Endodermal cell (in vitro differentiated cells): ENCODE data around the gene IBTK. TPM values are rescaled to one million over a fixed set of nuclear protein-coding genes. Genes with fewer than 3 reads are reported as not detected.

ENCODE experiments used
- DNase-seq: peaks from one replicate; pipeline ENCODE4 v3.0.0-alpha.2; 2017
- H3K27ac ChIP-seq: 2 replicates; pipeline ENCODE4 v1.5.1; 2013; ENCODE audit warnings: mild to moderate bottlenecking, low read depth, low read length, moderate library complexity
- H3K27me3 ChIP-seq: 2 replicates; pipeline ENCODE4 v1.6.1; 2013; ENCODE audit warnings: mild to moderate bottlenecking, low read length, moderate library complexity; ENCODE audit not compliant: insufficient read depth, control insufficient read depth, poor library complexity, severe bottlenecking
- H3K36me3 ChIP-seq: 2 replicates; pipeline ENCODE4 v1.7.0; 2013; ENCODE audit warnings: mild to moderate bottlenecking, low read length, moderate library complexity; ENCODE audit not compliant: control insufficient read depth, insufficient read depth
- H3K4me1 ChIP-seq: one replicate; pipeline ENCODE4 v1.7.0; 2013; ENCODE audit warnings: low read length; ENCODE audit not compliant: control insufficient read depth, insufficient read depth
- H3K4me3 ChIP-seq: 2 replicates; pipeline ENCODE4 v1.5.1; 2013; ENCODE audit warnings: mild to moderate bottlenecking, low read length, moderate library complexity
- H3K9ac ChIP-seq: 2 replicates; pipeline ENCODE4 v1.6.1; 2013; ENCODE audit warnings: mild to moderate bottlenecking, low read length, moderate library complexity; ENCODE audit not compliant: poor library complexity, severe bottlenecking; ENCODE audit errors: extremely low read depth
- H3K9me3 ChIP-seq: 2 replicates; pipeline ENCODE4 v1.6.1; 2013; ENCODE audit warnings: mild to moderate bottlenecking, low read length, moderate library complexity; ENCODE audit not compliant: control insufficient read depth
- H3K27ac Mint-ChIP-seq: 2 replicates; pipeline ENCODE4 v1.8.0; 2020; ENCODE audit warnings: mixed read lengths
- H3K27me3 Mint-ChIP-seq: 2 replicates; pipeline ENCODE4 v1.8.0; 2021; ENCODE audit warnings: mild to moderate bottlenecking, mixed read lengths; ENCODE audit not compliant: insufficient read depth
- H3K36me3 Mint-ChIP-seq: 2 replicates; pipeline ENCODE4 v1.8.0; 2020; ENCODE audit warnings: low read depth, mixed read lengths
- H3K4me1 Mint-ChIP-seq: 2 replicates; pipeline ENCODE4 v1.8.0; 2020; ENCODE audit warnings: mixed read lengths
- H3K4me3 Mint-ChIP-seq: 2 replicates; pipeline ENCODE4 v1.8.0; 2020; ENCODE audit warnings: mild to moderate bottlenecking, moderate library complexity, mixed read lengths
- H3K9me3 Mint-ChIP-seq: 2 replicates; pipeline ENCODE4 v1.8.0; 2020; ENCODE audit warnings: mild to moderate bottlenecking, mixed read lengths
- CTCF ChIP-seq: fragments of 200-600 bp; sonication (generic); conservative IDR thresholded peaks from 2 replicates; pipeline ENCODE4 v1.5.0; 2021; ENCODE audit warnings: antibody characterized with exemption, mild to moderate bottlenecking
- WGBS, 2 experiments: methylation state at CpG; one replicate each; pipeline versions ENCODE4 v1.1.5 to v1.1.7; 2013; ENCODE audit warnings: missing lambda C conversion rate in 2 of 2, mixed read lengths in 1 of 2; ENCODE audit not compliant: insufficient coverage in 1 of 2, insufficient read length in 1 of 2; 5-methylcytosine and 5-hydroxymethylcytosine counted together
- total RNA-seq, 2 donors: library from RNA; stranded (reverse); fragmentation: NEBNext Ultra II Directional in 1 of 2; extraction: Animal tissue kit (Norgen Biotek cat#: 25700) in 1 of 2; gene quantifications; 2 replicates in 1 of 2; 3 replicates in 1 of 2; pipeline ENCODE4 v1.2.1, GENCODE V29; 2021

Gene IBTK
- total RNA-seq, 2 donors from 2014 or later = 35.8 to 46.2 TPM

- H3K27me3 ChIP-seq = no peaks in the 10 kb centered on the region
- 95 to 98% methylated on average over 4 of the region's 4 CpGs for WGBS, 2 experiments
- no peaks in the 10 kb centered on the region for H3K9me3 Mint-ChIP-seq
- H3K27ac ChIP-seq = no peak overlapping the region
- no peak overlapping the region for H3K9ac ChIP-seq
- no peak for DNase-seq
- no peak overlapping the region for H3K4me3 Mint-ChIP-seq
- no peak overlapping the region for H3K4me3 ChIP-seq
- peaks cover 81% of the 10 kb centered on the region for H3K36me3 ChIP-seq
- no peaks in the 10 kb centered on the region for H3K27me3 Mint-ChIP-seq
- H3K9me3 ChIP-seq = no peaks in the 10 kb centered on the region
- H3K27ac Mint-ChIP-seq = no peak overlapping the region
- H3K4me1 ChIP-seq = no peaks in the 10 kb centered on the region
- TF ChIP-seq CTCF = no peak
- no peaks in the 10 kb centered on the region for H3K4me1 Mint-ChIP-seq
- H3K36me3 Mint-ChIP-seq = peaks cover 41% of the 10 kb centered on the region
Measured at GRCh38 chr6:82179415-82179814, 68.1 kb downstream of the IBTK start.

GRCh38 chr6:82178759-82179112 lies 68.8 kb downstream of the IBTK start:
- Mint-ChIP-seq H3K4me3 (no peak overlapping the region), H3K36me3 (peaks cover 47% of the 10 kb centered on the region), H3K9me3 (no peaks in the 10 kb centered on the region), H3K27me3 (no peaks in the 10 kb centered on the region), H3K4me1 (no peaks in the 10 kb centered on the region), H3K27ac (no peak overlapping the region)
- Histone ChIP-seq H3K27ac (no peak overlapping the region), H3K4me1 (no peaks in the 10 kb centered on the region), H3K9me3 (no peaks in the 10 kb centered on the region), H3K27me3 (no peaks in the 10 kb centered on the region), H3K36me3 (peaks cover 81% of the 10 kb centered on the region), H3K4me3 (no peak overlapping the region), H3K9ac (no peak overlapping the region)
- DNase-seq = no peak
- 89 to 91% methylated on average over 1 of the region's 1 CpG for WGBS, 2 experiments
- TF ChIP-seq CTCF = no peak

GRCh38 chr6:82178077-82178758 lies 69.3 kb downstream of the IBTK start:
- H3K9me3 Mint-ChIP-seq = no peaks in the 10 kb centered on the region
- no peak overlapping the region for H3K4me3 Mint-ChIP-seq
- peak; percentile 60 for TF ChIP-seq CTCF
- Histone ChIP-seq H3K9ac (no peak overlapping the region), H3K27me3 (no peaks in the 10 kb centered on the region), H3K27ac (no peak overlapping the region), H3K4me1 (no peaks in the 10 kb centered on the region), H3K36me3 (peaks cover 82% of the 10 kb centered on the region), H3K9me3 (no peaks in the 10 kb centered on the region), H3K4me3 (no peak overlapping the region)
- no peak for DNase-seq
- peaks cover 50% of the 10 kb centered on the region for H3K36me3 Mint-ChIP-seq
- no peaks in the 10 kb centered on the region for H3K4me1 Mint-ChIP-seq
- H3K27ac Mint-ChIP-seq = no peak overlapping the region
- no peaks in the 10 kb centered on the region for H3K27me3 Mint-ChIP-seq
- WGBS, 2 experiments = 92% methylated on average over 2 of the region's 2 CpGs; no CpG with 5 or more reads in 1 of the 2 experiments
